GM18511 (cell line): ENCODE data around the gene RAPGEF6.
"Not testable (repeated sequence)": the region's sequence is repeated elsewhere in the genome, so short reads cannot be mapped to it uniquely, and the experiment has no call there.

Source experiments
- ATAC-seq: cut with Tn5 transposase; IDR thresholded peaks from one replicate; pipeline ENCODE4 v1.9.1; 2021; ENCODE audit warnings: mild to moderate bottlenecking, moderate library complexity; ENCODE audit not compliant: unreplicated experiment

RAPGEF6 gene

GRCh38 chr5:131610198-131611063 is 24.6 kb downstream of the RAPGEF6 start:
- no peak for ATAC-seq

DNA sequence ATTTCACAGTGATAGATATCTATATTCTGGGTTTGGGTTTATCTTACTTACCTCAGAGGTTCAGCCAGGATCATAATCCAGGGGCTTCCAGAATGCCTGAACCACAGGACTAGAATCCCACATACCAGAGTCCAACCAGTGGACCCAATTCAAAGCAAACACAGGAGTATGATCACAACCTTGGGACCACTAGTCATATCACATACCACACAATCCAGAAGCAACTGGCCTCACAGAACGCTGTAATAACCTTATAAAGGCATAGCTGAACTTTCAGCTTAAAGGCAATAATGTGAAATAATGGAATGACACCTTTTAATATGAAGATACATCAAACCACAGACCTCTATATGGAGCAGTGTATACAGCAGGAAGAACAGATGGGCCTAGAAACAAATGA is 25.3 kb downstream of the RAPGEF6 start:
- ATAC-seq = no peak

GRCh38 chr5:131608597-131608996 is 26.4 kb downstream of the RAPGEF6 start:
- ATAC-seq = no peak

DNA sequence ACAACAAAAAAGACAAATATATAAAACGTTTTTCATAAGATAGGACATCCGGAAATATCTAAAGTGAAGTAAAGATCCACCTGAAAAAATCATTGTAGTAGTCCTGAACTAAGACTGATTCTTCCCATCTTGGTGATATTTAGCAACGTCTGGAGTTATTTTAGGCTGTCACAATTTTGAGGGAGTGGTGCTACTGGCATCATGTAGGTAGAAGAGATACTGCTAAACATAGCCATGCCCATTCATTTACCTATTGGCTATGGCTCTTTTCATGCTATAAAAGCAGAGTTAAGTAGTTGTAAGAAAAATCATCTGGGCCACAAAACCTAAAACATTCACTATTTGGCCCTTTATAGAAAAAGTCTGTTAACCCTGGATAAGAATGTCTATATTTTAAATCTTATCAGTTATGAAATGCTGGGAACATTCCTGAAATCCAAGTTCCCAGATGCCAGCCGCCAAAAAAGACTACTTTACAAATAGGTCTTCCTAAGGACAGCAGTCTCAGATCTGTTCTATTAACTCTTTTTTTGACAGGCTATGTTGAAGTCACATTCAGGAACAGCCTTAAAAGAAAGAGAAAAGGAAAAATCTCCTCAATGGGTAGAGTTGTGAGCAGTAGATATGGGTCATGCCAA is 27.0 kb downstream of the RAPGEF6 start:
- no peak for ATAC-seq

- ATAC-seq = no peak
Observed at GRCh38 chr5:131607418-131607817, 27.6 kb downstream of the RAPGEF6 start.

- ATAC-seq = no peak
Observed at GRCh38 chr5:131605086-131605485, 29.9 kb downstream of the RAPGEF6 start.

- peak; percentile 72 for ATAC-seq
Observed at GRCh38 chr5:131595088-131596033, 39.7 kb downstream of the RAPGEF6 start.

- ATAC-seq = no peak
Observed at GRCh38 chr5:131593921-131594320, 41.1 kb downstream of the RAPGEF6 start.

GRCh38 chr5:131593436-131593835 is 41.6 kb downstream of the RAPGEF6 start:
- ATAC-seq = not testable (repeated sequence)

GRCh38 chr5:131589510-131590348 is 45.3 kb downstream of the RAPGEF6 start:
- peak; percentile 54 for ATAC-seq

- ATAC-seq = no peak
Observed at GRCh38 chr5:131587541-131587940, 47.5 kb downstream of the RAPGEF6 start.

- ATAC-seq = no peak
Observed at GRCh38 chr5:131581702-131582101, 53.3 kb downstream of the RAPGEF6 start.

- ATAC-seq = no peak
Observed at GRCh38 chr5:131579917-131580671, 54.9 kb downstream of the RAPGEF6 start.

GRCh38 chr5:131575660-131576227 is 59.3 kb downstream of the RAPGEF6 start:
- ATAC-seq = no peak

- ATAC-seq = no peak
Observed at GRCh38 chr5:131571669-131572168, 63.3 kb downstream of the RAPGEF6 start.

DNA sequence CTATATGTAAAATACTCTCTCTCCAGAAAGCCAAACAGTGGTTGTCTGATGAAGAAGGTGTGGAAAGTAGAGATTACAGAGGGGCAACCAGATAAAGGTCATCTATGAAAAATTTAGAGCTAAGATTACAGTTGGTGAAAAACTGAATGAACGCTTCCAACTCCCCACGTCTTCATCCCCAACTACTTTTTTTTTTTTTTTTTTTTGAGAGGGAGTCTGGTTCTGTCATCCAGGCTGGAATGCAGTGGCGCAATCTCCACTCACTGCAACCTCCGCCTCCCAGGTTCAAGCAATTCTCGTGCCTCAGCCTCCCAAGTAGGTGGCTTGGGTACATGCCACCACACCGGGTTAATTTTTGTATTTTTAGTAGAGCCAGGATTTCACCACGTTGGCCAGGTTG is 64.3 kb downstream of the RAPGEF6 start:
- no peak for ATAC-seq

DNA sequence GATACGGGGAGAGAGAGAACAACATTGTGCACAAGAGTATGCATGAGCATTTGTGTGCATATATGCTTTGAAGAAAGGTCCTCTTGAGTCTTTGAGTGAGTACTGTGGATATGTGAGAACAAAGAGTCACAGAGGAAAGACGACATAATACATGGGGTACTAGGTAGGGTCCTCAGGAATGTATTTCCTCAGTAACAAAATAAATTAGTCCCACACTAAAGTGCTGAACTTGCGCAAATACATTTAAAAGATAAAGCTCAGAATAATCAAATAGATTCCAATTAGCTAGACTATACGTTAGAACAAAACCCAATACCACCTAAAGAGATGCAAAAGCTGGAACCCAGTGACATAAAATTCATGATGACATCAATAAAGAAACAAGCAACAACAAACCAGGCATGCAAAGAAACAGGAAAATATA is 70.8 kb downstream of the RAPGEF6 start:
- no peak for ATAC-seq

- no peak for ATAC-seq
Observed at GRCh38 chr5:131563434-131564228, 71.4 kb downstream of the RAPGEF6 start.
